HUES48 (cell line): ENCODE measurements around the gene GZF1.
"Not testable (repeated sequence)": the region's sequence is repeated elsewhere in the genome, so short reads cannot be mapped to it uniquely, and the experiment has no call there.

Experiments
- H3K27ac ChIP-seq: one replicate; pipeline ENCODE4 v1.7.0; 2013; ENCODE audit warnings: low read depth, low read length, inconsistent platforms
- H3K27me3 ChIP-seq: 2 replicates; pipeline ENCODE4 v1.6.1; 2013; ENCODE audit warnings: mild to moderate bottlenecking, low read length; ENCODE audit not compliant: control insufficient read depth, insufficient read depth
- H3K36me3 ChIP-seq: 2 replicates; pipeline ENCODE4 v1.6.1; 2013; ENCODE audit warnings: low read length; ENCODE audit not compliant: control insufficient read depth, insufficient read depth
- H3K4me1 ChIP-seq: 2 replicates; pipeline ENCODE4 v1.6.1; 2013; ENCODE audit warnings: mild to moderate bottlenecking, low read length; ENCODE audit not compliant: control insufficient read depth, insufficient read depth
- H3K4me3 ChIP-seq: 2 replicates; pipeline ENCODE4 v1.5.1; 2013; ENCODE audit warnings: mild to moderate bottlenecking, low read depth, low read length
- H3K9ac ChIP-seq: 2 replicates; pipeline ENCODE4 v1.6.1; 2013; ENCODE audit warnings: mild to moderate bottlenecking, low read depth, low read length, moderate library complexity
- H3K9me3 ChIP-seq: 2 replicates; pipeline ENCODE4 v1.6.1; 2013; ENCODE audit warnings: low read length; ENCODE audit not compliant: control insufficient read depth, insufficient read depth

GZF1 gene

DNA sequence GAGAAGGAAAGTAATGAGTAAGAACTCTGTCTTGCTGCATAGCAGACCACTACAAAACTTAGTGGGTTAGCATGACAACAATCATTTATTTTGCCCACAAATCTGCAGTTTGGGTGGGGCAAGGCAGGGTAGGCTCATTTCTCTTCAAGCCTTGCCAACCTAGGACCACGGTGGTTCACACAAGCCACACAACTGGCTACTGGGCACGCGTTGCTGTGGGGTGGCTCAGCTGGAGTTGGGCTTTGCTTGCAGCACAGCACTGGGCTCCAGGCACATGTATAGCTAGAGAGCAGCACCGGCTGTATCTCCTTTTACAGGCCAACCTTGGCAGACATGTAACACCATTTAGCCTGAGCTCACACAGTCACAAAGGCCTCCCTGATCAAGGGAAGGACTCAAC lies 16.0 kb upstream of the GZF1 start:
- H3K4me1 ChIP-seq: peaks cover 13% of the 10 kb centered on the region
- no peak overlapping the region for H3K9ac ChIP-seq
- no peak overlapping the region for H3K27ac ChIP-seq
- no peak overlapping the region for H3K4me3 ChIP-seq
- H3K9me3 ChIP-seq: no peaks in the 10 kb centered on the region
- H3K27me3 ChIP-seq: no peaks in the 10 kb centered on the region
- no peaks in the 10 kb centered on the region for H3K36me3 ChIP-seq

DNA sequence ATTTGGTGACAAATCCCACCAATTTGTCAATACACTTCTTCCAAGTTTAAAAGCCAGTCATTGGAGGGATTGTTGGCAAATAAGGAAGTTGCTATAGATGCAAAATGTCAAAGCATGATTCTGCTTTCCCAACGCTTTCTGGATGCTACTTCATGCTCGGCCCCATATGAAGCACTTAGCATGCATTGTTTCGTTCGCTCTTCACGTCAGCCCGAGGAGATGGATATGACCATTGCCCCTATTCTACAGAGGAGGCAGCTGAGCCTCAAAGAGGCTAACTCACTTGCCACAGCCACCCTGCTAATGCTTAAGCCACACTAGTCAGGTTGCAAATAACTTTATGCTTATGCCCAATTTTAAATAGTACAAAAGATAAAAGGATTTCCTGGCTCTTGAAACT lies 14.2 kb upstream of the GZF1 start:
- peaks cover 20% of the 10 kb centered on the region for H3K4me1 ChIP-seq
- H3K9ac ChIP-seq: no peak overlapping the region
- H3K4me3 ChIP-seq: no peak overlapping the region
- H3K27me3 ChIP-seq: no peaks in the 10 kb centered on the region
- no peak overlapping the region for H3K27ac ChIP-seq
- H3K9me3 ChIP-seq: no peaks in the 10 kb centered on the region
- no peaks in the 10 kb centered on the region for H3K36me3 ChIP-seq

DNA sequence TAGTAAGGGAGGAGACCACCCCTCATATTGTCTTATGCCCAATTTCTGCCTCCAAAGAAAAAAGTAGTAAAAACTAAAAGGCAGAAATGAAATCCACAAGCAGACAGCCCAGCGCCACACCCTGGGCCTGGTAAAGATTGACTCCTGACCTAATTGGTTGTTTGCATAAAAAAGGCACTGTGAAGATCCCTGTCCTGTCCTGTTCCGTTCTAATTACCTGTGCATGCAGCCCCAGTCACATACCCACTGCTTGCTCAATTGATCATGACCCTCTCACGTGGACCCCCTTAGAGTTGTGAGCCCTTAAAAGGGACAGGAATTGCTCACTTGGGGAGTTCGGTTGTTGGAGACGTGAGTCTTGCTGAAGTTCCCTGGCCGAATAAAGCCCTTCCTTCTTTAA lies 13.5 kb upstream of the GZF1 start:
- H3K9me3 ChIP-seq, H3K9ac ChIP-seq, H3K27me3 ChIP-seq, H3K4me3 ChIP-seq, H3K36me3 ChIP-seq: not testable (repeated sequence)
- Histone ChIP-seq H3K27ac (peak overlapping the region; percentile 95), H3K4me1 (peaks cover 20% of the 10 kb centered on the region)

DNA sequence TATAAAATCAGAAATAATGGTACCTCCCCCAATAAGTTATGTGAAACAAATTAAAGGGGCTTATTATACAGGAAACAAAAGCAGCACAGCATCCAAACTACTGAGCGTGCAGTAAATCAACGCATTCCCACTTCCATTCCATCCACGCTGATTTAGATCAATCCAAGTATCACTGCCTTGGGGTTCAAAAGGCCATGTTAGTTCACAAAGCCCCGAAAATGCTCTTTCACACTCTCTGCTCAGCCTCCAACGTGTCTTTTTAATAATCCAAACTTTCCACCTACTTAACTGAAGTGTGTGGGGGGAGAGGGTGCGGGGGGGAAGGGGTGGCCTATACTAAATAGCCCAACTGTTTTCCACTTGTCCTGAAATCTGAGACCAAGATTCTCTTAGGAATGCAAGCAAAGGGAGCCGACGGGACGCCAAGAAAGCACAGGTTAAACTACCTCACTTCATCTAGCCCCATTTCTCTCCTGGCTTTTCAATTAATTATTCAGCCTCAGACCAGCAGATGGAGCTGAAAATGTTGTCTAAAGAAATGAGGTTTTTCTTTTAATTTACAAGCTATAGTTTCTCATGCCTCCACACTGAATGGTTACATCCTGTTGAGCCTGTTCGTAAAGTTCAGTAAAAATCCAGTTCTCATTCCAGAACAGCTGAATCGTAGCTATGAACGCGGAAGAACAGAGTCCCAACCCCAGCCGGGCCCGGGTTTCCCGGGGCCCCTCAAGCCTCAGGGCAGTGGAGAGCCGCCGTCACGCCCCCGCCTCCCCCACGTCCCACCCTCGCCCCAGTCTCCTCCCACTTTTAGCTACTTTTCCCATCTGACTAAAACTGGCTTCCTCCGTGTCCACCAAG lies 12.4 kb upstream of the GZF1 start:
- Histone ChIP-seq H3K4me3 (peak overlapping the region; percentile 98), H3K27ac (peak overlapping the region; percentile 95), H3K9me3 (no peaks in the 10 kb centered on the region), H3K4me1 (peaks cover 20% of the 10 kb centered on the region), H3K36me3 (peaks cover 11% of the 10 kb centered on the region), H3K9ac (peak overlapping the region; percentile 68), H3K27me3 (no peaks in the 10 kb centered on the region)

DNA sequence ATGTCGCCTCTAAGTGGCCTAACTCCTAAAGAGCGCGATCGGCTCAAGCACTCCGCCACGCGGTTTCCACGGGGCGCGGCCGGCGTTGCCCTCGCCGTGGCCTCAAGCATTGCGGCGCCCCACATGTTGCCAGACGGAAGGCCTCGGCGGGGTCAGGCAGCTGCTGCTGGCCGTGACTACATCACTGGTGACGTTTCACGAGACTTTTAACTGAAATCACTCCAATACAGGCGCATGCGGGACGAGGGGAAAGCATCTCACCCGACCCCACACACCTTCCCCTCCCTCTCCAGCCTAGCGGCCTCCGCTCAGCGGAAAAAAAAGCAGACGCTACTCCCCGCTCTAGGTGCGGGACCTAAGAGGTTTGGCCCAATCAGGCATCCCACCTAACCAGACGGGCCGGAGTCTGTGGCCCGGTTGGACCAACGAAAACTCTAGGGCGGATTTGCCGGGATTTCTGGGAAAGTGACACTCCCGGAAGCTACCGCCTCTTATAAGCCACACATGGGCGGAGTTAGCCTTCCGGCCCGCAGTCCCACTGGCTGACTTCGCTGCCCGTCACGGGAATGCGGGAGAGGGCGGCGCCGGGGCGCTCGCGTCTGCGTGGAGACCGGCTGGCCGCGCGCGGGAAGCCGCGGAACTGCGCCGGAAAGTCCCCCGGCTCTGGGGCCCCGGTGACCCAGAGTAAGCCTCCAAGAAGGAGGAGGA lies 11.6 kb upstream of the GZF1 start, which contains the start of gene NXT1:
NXT1 (plus strand) TSS at position 596 of the 708 bp plus-strand sequence. CDS start 3,251 bp downstream, outside the sequence.
- Histone ChIP-seq H3K36me3 (peaks cover 19% of the 10 kb centered on the region), H3K9ac (peak within 1 kb of the TSS; percentile 68), H3K4me1 (peaks cover 20% of the 10 kb centered on the region), H3K9me3 (no peaks in the 10 kb centered on the region), H3K4me3 (peak within 1 kb of the TSS; percentile 98), H3K27me3 (no peaks in the 10 kb centered on the region), H3K27ac (peak within 1 kb of the TSS; percentile 95)

DNA sequence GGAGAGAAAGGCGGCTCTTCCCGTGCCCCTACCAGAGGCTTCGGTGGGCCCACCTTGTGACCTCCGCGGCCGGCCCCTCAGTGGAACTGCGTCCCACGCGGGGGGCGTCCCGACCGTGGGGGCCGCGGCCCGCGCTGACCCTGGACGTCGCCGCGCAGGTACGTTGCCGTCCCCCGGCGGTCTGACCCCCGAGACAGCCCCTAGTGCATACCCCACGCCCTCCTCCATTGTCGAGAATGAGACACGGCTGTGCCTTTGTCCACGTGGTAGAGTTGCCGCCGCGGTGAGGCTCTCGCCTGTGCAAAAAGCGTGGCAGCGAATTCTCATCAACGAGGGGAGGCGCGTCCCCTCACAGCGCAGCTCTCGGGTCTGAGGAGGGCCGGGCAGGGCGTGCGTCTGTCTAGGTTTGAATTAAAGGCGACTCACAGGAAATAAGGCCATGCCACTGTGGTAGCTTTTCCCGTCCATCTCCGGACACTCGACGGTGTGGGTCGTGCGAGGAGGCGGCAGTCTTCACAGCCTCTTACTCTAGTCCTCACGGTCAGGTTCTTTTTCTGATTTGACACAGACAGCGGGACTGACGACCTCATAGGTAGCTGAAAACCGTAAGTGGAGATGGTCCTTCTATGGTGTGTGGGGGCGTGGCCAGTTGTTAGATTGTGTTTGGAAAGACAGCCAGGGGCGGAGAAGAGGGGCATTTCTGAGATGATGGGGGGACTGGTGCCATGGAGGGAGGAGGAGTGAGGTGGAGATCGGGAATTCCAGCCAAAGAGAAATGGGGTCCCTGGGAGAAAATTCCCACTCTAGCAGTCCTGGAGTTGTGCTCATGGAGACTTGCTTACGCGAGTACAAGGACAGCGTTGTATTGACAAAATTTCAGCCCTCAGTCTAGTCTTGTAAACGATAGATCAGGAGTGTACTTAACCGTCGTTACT lies 10.8 kb upstream of the GZF1 start:
- peaks cover 25% of the 10 kb centered on the region for H3K4me1 ChIP-seq
- H3K27ac ChIP-seq: peak overlapping the region; percentile 74
- peaks cover 23% of the 10 kb centered on the region for H3K36me3 ChIP-seq

DNA sequence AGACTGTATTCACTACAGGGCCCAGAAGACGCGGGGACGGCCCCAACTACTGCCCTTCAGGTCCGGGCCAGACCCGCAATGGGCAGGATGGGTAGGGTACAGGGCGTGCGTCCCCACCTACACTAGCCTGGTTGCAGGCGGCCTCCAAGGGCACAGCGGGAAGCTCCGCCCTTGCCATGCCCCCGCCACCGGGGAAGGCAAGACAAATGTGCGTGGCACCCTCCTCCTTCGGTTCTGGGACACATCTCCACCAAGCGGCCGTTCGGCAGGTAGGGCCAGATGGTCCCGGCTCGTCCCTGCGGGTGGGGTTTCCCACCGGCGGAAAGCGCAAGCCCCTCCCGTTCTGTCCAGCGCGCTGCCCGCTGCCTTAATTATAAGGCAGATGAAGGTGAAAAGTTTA lies 5.8 kb upstream of the GZF1 start:
- Histone ChIP-seq H3K27ac (no peak overlapping the region), H3K27me3 (no peaks in the 10 kb centered on the region), H3K9me3 (no peaks in the 10 kb centered on the region), H3K4me3 (peak overlapping the region; percentile 90), H3K36me3 (peaks cover 23% of the 10 kb centered on the region), H3K9ac (no peak overlapping the region), H3K4me1 (peaks cover 32% of the 10 kb centered on the region)

More for the DNA sequence above, 10.8 kb upstream of the GZF1 start:
- H3K27me3 ChIP-seq: no peaks in the 10 kb centered on the region
- H3K9me3 ChIP-seq: no peaks in the 10 kb centered on the region
- H3K9ac ChIP-seq: peak overlapping the region; percentile 53; the same call in 1 of the 2 replicates
- peak overlapping the region; percentile 98 for H3K4me3 ChIP-seq

DNA sequence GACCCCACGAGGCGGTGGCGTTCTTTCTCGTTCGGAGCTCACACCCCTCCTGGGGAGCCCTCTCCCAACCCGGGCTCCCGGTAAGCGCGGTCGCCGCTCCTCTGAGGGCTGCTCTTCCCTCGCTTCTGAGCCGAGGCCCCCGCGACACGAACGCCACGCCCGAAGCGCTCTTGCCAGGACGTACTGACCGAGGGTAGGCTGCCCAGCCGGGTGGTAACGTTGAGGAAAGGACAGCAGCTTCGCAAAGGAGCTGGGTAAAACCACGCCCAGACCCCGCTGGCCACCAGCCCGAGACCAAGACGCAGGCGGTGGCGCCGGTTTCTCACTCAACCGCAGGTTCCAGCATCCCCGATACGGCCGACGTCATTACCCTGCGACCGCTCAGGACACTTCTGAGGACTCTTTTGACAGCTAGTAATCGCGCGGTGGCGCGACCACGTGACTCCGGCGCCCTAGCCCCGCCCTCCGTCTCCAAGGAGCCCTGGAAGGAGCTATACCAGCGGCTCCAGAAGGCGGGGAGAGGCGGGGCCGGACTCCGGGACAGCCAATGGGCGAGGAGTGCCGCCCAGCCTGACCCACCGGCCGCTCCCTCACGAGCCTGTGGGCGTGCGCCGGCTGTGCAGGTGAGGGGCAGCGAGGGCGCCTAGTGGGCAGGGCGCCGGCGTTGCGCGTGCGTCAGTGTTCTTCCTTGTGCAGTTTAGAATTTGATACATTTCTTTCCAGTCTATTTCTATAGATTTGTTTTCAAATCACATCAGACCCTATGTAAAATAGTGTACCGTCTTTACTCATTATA lies 4.0 kb upstream of the GZF1 start:
- Histone ChIP-seq H3K9ac (peak overlapping the region; percentile 75), H3K9me3 (no peaks in the 10 kb centered on the region), H3K4me1 (peaks cover 28% of the 10 kb centered on the region; the same call in 1 of the 2 replicates), H3K36me3 (peaks cover 23% of the 10 kb centered on the region), H3K27me3 (no peaks in the 10 kb centered on the region), H3K27ac (peak overlapping the region; percentile 97), H3K4me3 (peak overlapping the region; percentile 90)

DNA sequence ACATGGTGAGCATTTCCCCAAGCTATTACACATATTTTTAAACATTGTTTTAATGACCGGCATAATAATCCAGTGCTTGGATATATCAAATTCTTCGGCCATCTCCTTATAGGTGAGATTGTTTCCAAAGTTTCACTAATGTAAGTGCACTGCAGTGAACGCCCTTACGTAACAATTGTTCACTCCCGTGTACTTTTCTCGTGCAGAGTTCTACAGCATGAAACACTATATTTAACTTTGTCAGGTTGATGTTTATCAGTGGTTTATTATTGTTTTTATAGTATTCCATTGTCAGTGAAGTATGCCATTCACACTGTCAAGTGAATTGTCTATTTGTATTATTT lies 3.4 kb upstream of the GZF1 start:
- no peak overlapping the region for H3K27ac ChIP-seq

More for the DNA sequence above, 3.4 kb upstream of the GZF1 start:
- Histone ChIP-seq H3K36me3 (peaks cover 22% of the 10 kb centered on the region), H3K4me3 (peak overlapping the region; percentile 59), H3K27me3 (no peaks in the 10 kb centered on the region), H3K9ac (no peak overlapping the region), H3K9me3 (no peaks in the 10 kb centered on the region), H3K4me1 (peaks cover 31% of the 10 kb centered on the region; the same call in 1 of the 2 replicates)
